Ishikawa (cell line): ENCODE data around the gene SACM1L.

Source experiments
- CEBPB ChIP-seq: IDR thresholded peaks from 2 replicates; pipeline ENCODE4 v1.6.1; 2012
- CREB1 ChIP-seq: IDR thresholded peaks from 2 replicates; pipeline ENCODE4 v1.6.1; 2012; ENCODE audit warnings: low read depth
- EGR1 ChIP-seq: IDR thresholded peaks from 2 replicates; pipeline ENCODE4 v1.6.1; 2012
- EP300 ChIP-seq: IDR thresholded peaks from 2 replicates; pipeline ENCODE4 v1.6.1; 2012; ENCODE audit warnings: borderline replicate concordance
- FOXM1 ChIP-seq: IDR thresholded peaks from 2 replicates; pipeline ENCODE4 v1.6.1; 2012; ENCODE audit warnings: low read depth, borderline replicate concordance
- MAX ChIP-seq: IDR thresholded peaks from 2 replicates; pipeline ENCODE4 v1.6.1; 2012
- NFIC ChIP-seq: IDR thresholded peaks from 2 replicates; pipeline ENCODE4 v1.6.1; 2012
- RAD21 ChIP-seq: IDR thresholded peaks from 2 replicates; pipeline ENCODE4 v1.6.1; 2012; ENCODE audit warnings: low read depth
- REST ChIP-seq: IDR thresholded peaks from 2 replicates; pipeline ENCODE4 v1.6.1; 2012; ENCODE audit warnings: low read depth, mild to moderate bottlenecking
- TAF1 ChIP-seq: IDR thresholded peaks from 2 replicates; pipeline ENCODE4 v1.6.1; 2012; ENCODE audit warnings: low read depth, mild to moderate bottlenecking
- TCF12 ChIP-seq: IDR thresholded peaks from 2 replicates; pipeline ENCODE4 v1.6.1; 2012; ENCODE audit warnings: low read depth
- TEAD4 ChIP-seq: IDR thresholded peaks from 2 replicates; pipeline ENCODE4 v1.6.1; 2012
- YY1 ChIP-seq: IDR thresholded peaks from 2 replicates; pipeline ENCODE4 v1.6.1; 2012; ENCODE audit warnings: low read depth
- ZBTB7A ChIP-seq: IDR thresholded peaks from 2 replicates; pipeline ENCODE4 v1.6.1; 2012; ENCODE audit warnings: low read depth
- TF ChIP-seq, protein P1 (sequence below): IDR thresholded peaks from 2 replicates; pipeline ENCODE4 v1.6.1; 2012

SACM1L gene

DNA sequence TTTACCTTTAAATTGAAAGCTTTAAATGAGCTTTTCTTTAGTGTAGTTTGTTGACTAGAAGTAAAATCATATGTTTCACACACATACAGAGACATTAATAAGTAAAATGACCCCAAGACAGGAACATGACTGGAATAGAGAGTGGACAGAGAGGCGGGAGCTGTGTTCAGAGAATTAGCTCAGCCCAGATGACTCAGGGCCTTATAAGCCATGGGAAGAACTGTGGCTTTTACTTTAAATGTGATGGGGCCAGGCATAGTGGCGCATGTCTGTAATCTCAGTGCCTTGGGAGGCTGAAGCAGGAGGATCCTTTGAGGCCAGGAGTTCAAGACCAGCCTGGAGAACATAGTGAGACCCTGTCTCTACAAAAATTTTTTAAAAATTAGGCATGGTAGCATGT is 26.7 kb downstream of the SACM1L start:
- TF ChIP-seq YY1: no peak
- TF ChIP-seq NFIC: no peak
- TF ChIP-seq RAD21: no peak

DNA sequence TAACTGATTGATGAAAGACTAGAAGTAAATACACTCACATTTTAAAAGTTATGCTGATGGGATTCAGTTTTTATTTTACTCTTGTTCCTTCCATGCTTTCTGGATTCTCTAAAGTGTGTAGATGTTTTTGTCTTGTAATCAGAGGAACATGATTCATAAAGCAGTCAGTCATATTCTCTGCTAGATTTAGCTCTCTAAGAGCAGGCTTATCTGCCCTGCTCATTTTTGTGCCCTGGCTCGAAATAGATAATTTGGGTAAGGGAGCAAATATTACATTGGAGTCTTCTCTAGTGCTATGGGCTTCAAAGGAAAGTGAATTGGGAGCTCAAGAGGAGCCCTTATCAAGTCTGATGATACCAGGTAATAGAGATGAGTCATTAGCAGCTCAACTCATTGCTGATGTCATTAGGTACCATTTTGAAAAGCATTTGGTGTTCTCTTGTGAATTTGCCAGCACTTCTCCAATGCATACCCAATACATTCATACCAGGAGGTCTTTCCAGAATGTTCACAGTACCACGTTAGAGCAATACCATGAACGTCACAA is 27.7 kb downstream of the SACM1L start:
- TF ChIP-seq CREB1 (no peak), EP300 (no peak), ZBTB7A (no peak), CEBPB (no peak), REST (no peak), FOXM1 (no peak), EGR1 (no peak), TAF1 (no peak), MAX (no peak), YY1 (no peak), RAD21 (no peak), TCF12 (no peak), TEAD4 (no peak), NFIC (no peak)
- TF ChIP-seq, protein P1, sequence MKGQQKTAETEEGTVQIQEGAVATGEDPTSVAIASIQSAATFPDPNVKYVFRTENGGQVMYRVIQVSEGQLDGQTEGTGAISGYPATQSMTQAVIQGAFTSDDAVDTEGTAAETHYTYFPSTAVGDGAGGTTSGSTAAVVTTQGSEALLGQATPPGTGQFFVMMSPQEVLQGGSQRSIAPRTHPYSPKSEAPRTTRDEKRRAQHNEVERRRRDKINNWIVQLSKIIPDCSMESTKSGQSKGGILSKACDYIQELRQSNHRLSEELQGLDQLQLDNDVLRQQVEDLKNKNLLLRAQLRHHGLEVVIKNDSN: no peak

DNA sequence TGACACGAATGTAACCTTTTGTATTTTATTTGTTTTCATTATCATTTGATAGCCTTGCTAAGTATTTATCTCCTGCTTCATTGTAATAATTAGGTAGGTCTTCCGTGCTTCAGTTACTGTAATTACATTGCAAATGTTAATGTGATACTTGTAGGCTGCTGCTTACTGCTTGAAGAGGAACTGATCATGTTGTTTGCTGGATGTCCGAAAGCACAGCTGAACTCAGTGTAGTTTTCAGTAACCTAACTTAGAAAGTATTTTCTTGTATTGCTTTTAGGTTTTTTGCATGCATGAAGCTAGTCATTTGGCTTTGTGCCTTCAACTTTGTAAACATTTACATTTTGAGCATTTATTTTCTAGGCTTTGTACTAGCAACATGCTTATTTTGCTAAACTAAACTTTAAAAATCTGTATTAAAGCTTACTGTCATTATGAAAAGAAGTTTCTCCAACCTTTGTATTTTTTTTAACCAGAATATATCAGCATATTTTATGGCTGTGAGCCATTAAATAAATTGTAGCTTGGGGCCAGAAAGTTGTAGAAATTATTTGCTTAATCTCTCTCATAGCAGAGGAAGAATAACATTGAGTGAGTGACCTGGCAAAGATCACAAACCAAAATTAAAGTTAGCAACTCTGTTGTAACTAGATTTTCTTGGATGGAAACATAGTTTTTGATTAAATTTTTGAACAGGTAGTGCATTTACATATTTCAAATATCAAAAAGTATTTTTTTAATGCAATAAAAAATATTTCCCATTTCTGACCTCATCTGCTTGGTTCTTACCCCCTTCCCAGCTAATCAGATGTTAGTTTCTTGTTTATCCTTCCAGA is 30.7 kb downstream of the SACM1L start:
- TF ChIP-seq, protein P1: no peak
- TF ChIP-seq NFIC (no peak), REST (no peak), TCF12 (no peak), CREB1 (no peak), RAD21 (no peak), YY1 (no peak), EGR1 (no peak), MAX (no peak), TAF1 (no peak), TEAD4 (no peak), ZBTB7A (no peak), EP300 (no peak), CEBPB (no peak), FOXM1 (no peak)

GRCh38 chr3:45724911-45725310 is 35.7 kb downstream of the SACM1L start:
- TF ChIP-seq, protein P1: no peak
- no peak for TF ChIP-seq ZBTB7A

DNA sequence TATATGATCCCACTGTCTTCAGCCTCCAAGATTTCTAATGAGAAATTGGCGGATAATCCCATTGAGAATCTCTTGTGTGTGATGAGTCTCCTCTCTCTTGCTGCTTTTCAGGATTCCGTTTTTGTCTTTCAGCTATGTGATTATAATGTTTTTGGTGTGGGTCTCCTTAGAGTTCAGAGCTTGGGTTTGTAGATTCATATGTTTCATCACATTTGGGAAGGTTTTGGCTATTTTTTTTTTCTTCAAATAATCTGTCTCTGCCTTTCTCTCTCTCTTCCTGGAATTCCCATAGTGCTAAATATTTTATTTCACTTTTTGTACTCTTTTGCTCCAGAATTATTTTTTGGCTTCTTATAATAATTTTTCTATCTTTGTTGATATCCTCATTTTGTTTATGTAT is 40.4 kb downstream of the SACM1L start:
- TF ChIP-seq CEBPB (no peak), EP300 (no peak), YY1 (no peak), MAX (no peak), TEAD4 (no peak), REST (no peak), ZBTB7A (no peak), EGR1 (no peak)
